A549 (cell line): Measurements from ENCODE around the gene F8.

Experiments
- ATOH8 ChIP-seq: fragments of 250-450 bp; sonication (Bioruptor Pico); IDR thresholded peaks from 2 replicates; pipeline ENCODE4 v1.5.0; 2020; ENCODE audit warnings: low read depth, mild to moderate bottlenecking, moderate library complexity
- CHD2 ChIP-seq: fragments of 150-350 bp; IDR thresholded peaks from 2 replicates; pipeline ENCODE4 v1.6.1; 2014; ENCODE audit warnings: low read length; ENCODE audit not compliant: partially characterized antibody
- CHD4 ChIP-seq: fragments of 200-600 bp; sonication (generic); IDR thresholded peaks from 2 replicates; pipeline ENCODE4 v1.6.1; 2016; ENCODE audit warnings: antibody characterized with exemption, mild to moderate bottlenecking, borderline replicate concordance
- CTCF ChIP-seq: fragments of >200 bp; sonication (Bioruptor Twin); formaldehyde crosslinking; IDR thresholded peaks from 3 replicates; pipeline ENCODE4 v1.5.1; 2016
- EP300 ChIP-seq, 2 experiments: fragments of >200 bp; sonication (Bioruptor Twin); formaldehyde crosslinking; IDR thresholded peaks; 2 replicates in 1 of 2; 3 replicates in 1 of 2; pipeline ENCODE4 v1.6.1; 2016 to 2017
- FOSL2 ChIP-seq, 2 experiments: fragments of 450-650 bp in 1 of 2; fragments of >200 bp in 1 of 2; sonication (Bioruptor Twin) in 1 of 2; formaldehyde crosslinking; IDR thresholded peaks; 2 replicates each; pipeline versions ENCODE4 v1.5.0 to v1.6.1; 2016 to 2020; ENCODE audit warnings: mild to moderate bottlenecking in 1 of 2, moderate library complexity in 1 of 2
- HOXA7 ChIP-seq: fragments of 250-450 bp; sonication (Bioruptor Pico); IDR thresholded peaks from 2 replicates; pipeline ENCODE4 v1.5.0; 2020; ENCODE audit warnings: mild to moderate bottlenecking, moderate library complexity
- KDM5A ChIP-seq: fragments of 200-600 bp; sonication (generic); IDR thresholded peaks from 2 replicates; pipeline ENCODE4 v1.6.1; 2016; ENCODE audit warnings: antibody characterized with exemption, mild to moderate bottlenecking
- MAFK ChIP-seq: fragments of 450-650 bp; IDR thresholded peaks from 2 replicates; pipeline ENCODE4 v1.6.1; 2014; ENCODE audit not compliant: partially characterized antibody
- MYC ChIP-seq: IDR thresholded peaks from 2 replicates; pipeline ENCODE4 v1.6.1; 2012; ENCODE audit warnings: mild to moderate bottlenecking, inconsistent platforms, low read length, improper control_type of control experiment, borderline replicate concordance
- POLR2A ChIP-seq: IDR thresholded peaks from 2 replicates; pipeline ENCODE4 v1.6.1; 2012; ENCODE audit warnings: mild to moderate bottlenecking, low read length
- RAD21 ChIP-seq, 2 experiments: fragments of >200 bp in 1 of 2; sonication (Bioruptor Twin) in 1 of 2; formaldehyde crosslinking in 1 of 2; IDR thresholded peaks in 1 of 2; conservative IDR thresholded peaks in 1 of 2; 2 replicates in 1 of 2; 3 replicates in 1 of 2; pipeline ENCODE4 v1.6.1; 2012 to 2018; ENCODE audit warnings: inconsistent platforms in 1 of 2
- SMC3 ChIP-seq: fragments of >200 bp; sonication (Bioruptor Twin); formaldehyde crosslinking; IDR thresholded peaks from 3 replicates; pipeline ENCODE4 v1.6.1; 2018; ENCODE audit warnings: inconsistent platforms
- ZFP36 ChIP-seq: fragments of 450-650 bp; IDR thresholded peaks from 2 replicates; pipeline ENCODE4 v1.6.1; 2014; ENCODE audit warnings: borderline replicate concordance; ENCODE audit not compliant: partially characterized antibody

- TF ChIP-seq FOSL2 (IDR thresholded peaks at IDR 0.05) (no peak), FOSL2 (CRISPR knock-in tag; IDR thresholded peaks at IDR 0.05) (no peak), EP300 (IDR thresholded peaks at IDR 0.05) (no peak), CTCF (no peak), CHD4 (no peak), POLR2A (no peak), SMC3 (no peak), RAD21 (conservative IDR thresholded peaks at IDR 0.05 in 1 of 2, IDR thresholded peaks at IDR 0.05 in 1 of 2) (no peak), KDM5A (no peak), ZFP36 (no peak), CHD2 (no peak), ATOH8 (CRISPR knock-in tag) (no peak), HOXA7 (no peak), MAFK (no peak), MYC (no peak)
Measured at GRCh38 chrX:154991039-154991438, 31.5 kb downstream of the F8 start.
